K562 (cell line): Measurements from ENCODE around the gene ZNF620. TPM values are rescaled to one million over a fixed set of nuclear protein-coding genes. Genes with fewer than 3 reads are reported as not detected.

Source experiments
- BCOR ChIP-seq: fragments of 450-650 bp; IDR thresholded peaks from 2 replicates; pipeline ENCODE4 v1.6.1; 2016
- BDP1 ChIP-seq: IDR thresholded peaks from 3 replicates; pipeline ENCODE4 v1.6.1; 2011; ENCODE audit not compliant: insufficient read length, insufficient read depth
- BHLHE40 ChIP-seq: IDR thresholded peaks from 2 replicates; pipeline ENCODE4 v1.6.1; 2011; ENCODE audit warnings: low read length, improper control_type of control experiment
- C11orf30 ChIP-seq: fragments of 450-650 bp; IDR thresholded peaks from 2 replicates; pipeline ENCODE4 v1.6.1; 2016; ENCODE audit warnings: low read depth, mild to moderate bottlenecking
- COPS2 ChIP-seq: fragments of 450-650 bp; conservative IDR thresholded peaks from 2 replicates; pipeline ENCODE4 v1.6.1; 2016; ENCODE audit warnings: mild to moderate bottlenecking, moderate library complexity
- E2F4 ChIP-seq: sonication (generic); formaldehyde crosslinking; IDR thresholded peaks from 2 replicates; pipeline ENCODE4 v1.8.0; 2022; ENCODE audit warnings: mild to moderate bottlenecking, low read depth, missing genetic modification reagents
- EP400 ChIP-seq: fragments of 450-650 bp; IDR thresholded peaks from 2 replicates; pipeline ENCODE4 v1.6.1; 2017; ENCODE audit warnings: antibody characterized with exemption, mild to moderate bottlenecking, moderate library complexity
- ESRRA ChIP-seq: fragments of 450-650 bp; IDR thresholded peaks from 2 replicates; pipeline ENCODE4 v1.6.1; 2014; ENCODE audit warnings: low read depth, mild to moderate bottlenecking, moderate library complexity, borderline replicate concordance
- GATAD2A ChIP-seq: fragments of 450-650 bp; IDR thresholded peaks from 2 replicates; pipeline ENCODE4 v1.6.1; 2017
- HNRNPK ChIP-seq: fragments of 200-400 bp; formaldehyde crosslinking; IDR thresholded peaks from one replicate; pipeline ENCODE4 v1.6.1; 2018; ENCODE audit warnings: mild to moderate bottlenecking, low read depth, low read length; ENCODE audit not compliant: poor library complexity, severe bottlenecking
- JUND ChIP-seq, 2 experiments: IDR thresholded peaks; 2 replicates in 1 of 2; 3 replicates in 1 of 2; pipeline ENCODE4 v1.6.1; 2011; ENCODE audit warnings: borderline replicate concordance in 2 of 2, low read depth in 2 of 2, low read length in 2 of 2, improper control_type of control experiment in 1 of 2, missing biosample characterization in 1 of 2, missing genetic modification characterization in 1 of 2, missing genetic modification reagents in 1 of 2
- NELFE ChIP-seq: IDR thresholded peaks from 2 replicates; pipeline ENCODE4 v1.6.1; 2011; ENCODE audit warnings: mild to moderate bottlenecking; ENCODE audit not compliant: insufficient read depth, insufficient read length
- NR1H2 ChIP-seq: sonication (generic); formaldehyde crosslinking; IDR thresholded peaks from 2 replicates; pipeline ENCODE4 v1.4.0; 2020; ENCODE audit warnings: mild to moderate bottlenecking, missing genetic modification reagents
- PHTF2 ChIP-seq: fragments of 250-450 bp; sonication (Bioruptor Pico); IDR thresholded peaks from 2 replicates; pipeline ENCODE4 v1.5.0; 2021; ENCODE audit warnings: mild to moderate bottlenecking
- POLR2A ChIP-seq: fragments of 450-650 bp; conservative IDR thresholded peaks from 2 replicates; pipeline ENCODE4 v1.6.1; 2016
- SIN3A ChIP-seq, 2 experiments: fragments of 150-350 bp in 1 of 2; IDR thresholded peaks; 2 replicates each; pipeline ENCODE4 v1.6.1; 2011 to 2016; ENCODE audit warnings: borderline replicate concordance in 2 of 2, low read depth in 2 of 2, low read length in 2 of 2, mild to moderate bottlenecking in 2 of 2, moderate library complexity in 2 of 2; ENCODE audit not compliant: control insufficient read depth in 1 of 2
- ZBTB8A ChIP-seq: fragments of 450-650 bp; IDR thresholded peaks from 2 replicates; pipeline ENCODE4 v1.6.1; 2018; ENCODE audit warnings: mild to moderate bottlenecking, moderate library complexity; ENCODE audit not compliant: partially characterized antibody
- ZKSCAN1 ChIP-seq: fragments of 150-350 bp; IDR thresholded peaks from 2 replicates; pipeline ENCODE4 v1.6.1; 2016; ENCODE audit warnings: low read depth, low read length
- polyA plus RNA-seq, 8 experiments: library from polyadenylated mRNA; depleted of rRNA in 4 of 8; stranded (reverse) in 5 of 8; unstranded in 3 of 8; fragments of >200 nt; fragmentation: Nextera tagmentation in 2 of 8; fragmentation: Illumina TruSeq in 1 of 8; extraction: Ambion mirVana in 2 of 8; extraction: Trizol in 1 of 8; gene quantifications; 2 replicates each; pipeline versions ENCODE4 v1.2.1 to v1.2.3, GENCODE V29; 2011 to 2014; ENCODE audit warnings: inconsistent platforms in 1 of 8, missing spikeins in 1 of 8
- total RNA-seq, 7 experiments: library from RNA; depleted of rRNA in 6 of 7; stranded (reverse); fragments of >200 nt in 6 of 7; fragmentation: Illumina TruSeq in 2 of 7; extraction: Trizol in 2 of 7; gene quantifications; 2 replicates each; pipeline versions ENCODE4 v1.2.1 to v1.2.3, GENCODE V29; 2011 to 2021; ENCODE audit warnings: low replicate concordance in 1 of 7
- TF ChIP-seq, protein P1 (sequence below): fragments of 250-450 bp; sonication (Bioruptor Pico); IDR thresholded peaks from 2 replicates; pipeline ENCODE4 v1.4.0; 2020; ENCODE audit warnings: mild to moderate bottlenecking
- TF ChIP-seq, protein P2 (sequence below), 2 experiments: IDR thresholded peaks; 2 replicates each; pipeline ENCODE4 v1.6.1; 2012; ENCODE audit warnings: improper control_type of control experiment in 2 of 2, low read depth in 2 of 2, low read length in 2 of 2, borderline replicate concordance in 1 of 2
- TF ChIP-seq, protein P3 (sequence below): sonication (generic); formaldehyde crosslinking; IDR thresholded peaks from 2 replicates; pipeline ENCODE4 v1.8.0; 2022; ENCODE audit warnings: missing genetic modification reagents, mild to moderate bottlenecking, moderate library complexity, borderline replicate concordance

ZNF620 gene
- total and polyA plus RNA-seq, 9 of the 15 experiments (the other 6 are each of a cell fraction or from before 2014, with no cell fraction given) = 1.2 to 5.5 (median 3.3) TPM

- no peak for TF ChIP-seq E2F4 (CRISPR knock-in tag)
- peak; percentile 85 for TF ChIP-seq EP400
- peak; percentile 53 for TF ChIP-seq C11orf30
- TF ChIP-seq, protein P1, sequence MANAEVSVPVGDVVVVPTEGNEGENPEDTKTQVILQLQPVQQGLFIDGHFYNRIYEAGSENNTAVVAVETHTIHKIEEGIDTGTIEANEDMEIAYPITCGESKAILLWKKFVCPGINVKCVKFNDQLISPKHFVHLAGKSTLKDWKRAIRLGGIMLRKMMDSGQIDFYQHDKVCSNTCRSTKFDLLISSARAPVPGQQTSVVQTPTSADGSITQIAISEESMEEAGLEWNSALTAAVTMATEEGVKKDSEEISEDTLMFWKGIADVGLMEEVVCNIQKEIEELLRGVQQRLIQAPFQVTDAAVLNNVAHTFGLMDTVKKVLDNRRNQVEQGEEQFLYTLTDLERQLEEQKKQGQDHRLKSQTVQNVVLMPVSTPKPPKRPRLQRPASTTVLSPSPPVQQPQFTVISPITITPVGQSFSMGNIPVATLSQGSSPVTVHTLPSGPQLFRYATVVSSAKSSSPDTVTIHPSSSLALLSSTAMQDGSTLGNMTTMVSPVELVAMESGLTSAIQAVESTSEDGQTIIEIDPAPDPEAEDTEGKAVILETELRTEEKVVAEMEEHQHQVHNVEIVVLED (CRISPR knock-in tag) = no peak
- no peak for TF ChIP-seq PHTF2 (CRISPR knock-in tag)
- no peak for TF ChIP-seq BDP1
- TF ChIP-seq NR1H2 (CRISPR knock-in tag) = no peak
- 0 out of 2 replicates have a peak, but pooled peaks have one; percentile 28 for TF ChIP-seq JUND (IDR thresholded peaks at IDR 0.05; ENCODE audit: borderline replicate concordance, low read depth, low read length)
- TF ChIP-seq JUND (tag; IDR thresholded peaks at IDR 0.05; ENCODE audit: borderline replicate concordance, low read depth, low read length) = no peak
- no peak for TF ChIP-seq HNRNPK
- TF ChIP-seq SIN3A (IDR thresholded peaks at IDR 0.05; ENCODE audit: borderline replicate concordance in 2 of 2, control insufficient read depth in 1 of 2, low read depth in 2 of 2, low read length in 2 of 2) = peak; percentile 58 to 66; a peak in 2 of 4 replicates
- peak; percentile 75; the same call in 1 of the 2 replicates for TF ChIP-seq ESRRA
- TF ChIP-seq POLR2A = peak; percentile 87
- TF ChIP-seq GATAD2A = no peak; the same call in 1 of the 2 replicates
- TF ChIP-seq ZBTB8A = no peak
- TF ChIP-seq BCOR = peak; percentile 65; the same call in 1 of the 2 replicates
- no peak for TF ChIP-seq COPS2
- peak; percentile 26; the same call in 1 of the 2 replicates for TF ChIP-seq BHLHE40
- TF ChIP-seq ZKSCAN1 = no peak
- TF ChIP-seq, protein P2, sequence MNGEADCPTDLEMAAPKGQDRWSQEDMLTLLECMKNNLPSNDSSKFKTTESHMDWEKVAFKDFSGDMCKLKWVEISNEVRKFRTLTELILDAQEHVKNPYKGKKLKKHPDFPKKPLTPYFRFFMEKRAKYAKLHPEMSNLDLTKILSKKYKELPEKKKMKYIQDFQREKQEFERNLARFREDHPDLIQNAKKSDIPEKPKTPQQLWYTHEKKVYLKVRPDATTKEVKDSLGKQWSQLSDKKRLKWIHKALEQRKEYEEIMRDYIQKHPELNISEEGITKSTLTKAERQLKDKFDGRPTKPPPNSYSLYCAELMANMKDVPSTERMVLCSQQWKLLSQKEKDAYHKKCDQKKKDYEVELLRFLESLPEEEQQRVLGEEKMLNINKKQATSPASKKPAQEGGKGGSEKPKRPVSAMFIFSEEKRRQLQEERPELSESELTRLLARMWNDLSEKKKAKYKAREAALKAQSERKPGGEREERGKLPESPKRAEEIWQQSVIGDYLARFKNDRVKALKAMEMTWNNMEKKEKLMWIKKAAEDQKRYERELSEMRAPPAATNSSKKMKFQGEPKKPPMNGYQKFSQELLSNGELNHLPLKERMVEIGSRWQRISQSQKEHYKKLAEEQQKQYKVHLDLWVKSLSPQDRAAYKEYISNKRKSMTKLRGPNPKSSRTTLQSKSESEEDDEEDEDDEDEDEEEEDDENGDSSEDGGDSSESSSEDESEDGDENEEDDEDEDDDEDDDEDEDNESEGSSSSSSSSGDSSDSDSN (IDR thresholded peaks at IDR 0.05; ENCODE audit: borderline replicate concordance in 1 of 2, low read depth in 2 of 2, low read length in 2 of 2) = peak in 1 of 2 experiments; percentile 54; a peak in 2 of 4 replicates
- TF ChIP-seq NELFE = no peak
- TF ChIP-seq, protein P3, sequence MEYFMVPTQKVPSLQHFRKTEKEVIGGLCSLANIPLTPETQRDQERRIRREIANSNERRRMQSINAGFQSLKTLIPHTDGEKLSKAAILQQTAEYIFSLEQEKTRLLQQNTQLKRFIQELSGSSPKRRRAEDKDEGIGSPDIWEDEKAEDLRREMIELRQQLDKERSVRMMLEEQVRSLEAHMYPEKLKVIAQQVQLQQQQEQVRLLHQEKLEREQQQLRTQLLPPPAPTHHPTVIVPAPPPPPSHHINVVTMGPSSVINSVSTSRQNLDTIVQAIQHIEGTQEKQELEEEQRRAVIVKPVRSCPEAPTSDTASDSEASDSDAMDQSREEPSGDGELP (CRISPR knock-in tag) = peak; percentile 57; the same call in 1 of the 2 replicates
Observed at GRCh38 chr3:40476478-40477470, 29.1 kb upstream of the ZNF620 start, which contains the start of gene ZNF619 (continued).
